ENCODE data around the gene FAM163B.

The FAM163B gene

GRCh38 chr9:133650026-133650425 is 40.8 kb upstream of the FAM163B start:
- no peaks in the 10 kb centered on the region for H3K9me2 ChIP-seq (replicated peaks; ENCODE audit: control insufficient read depth, low read length)
- H3K9me3 ChIP-seq (ENCODE audit: control insufficient read depth, insufficient read depth, low read length): no peaks in the 10 kb centered on the region
- H3K36me3 ChIP-seq (ENCODE audit: control insufficient read depth, low read length): no peaks in the 10 kb centered on the region
- H3K4me3 ChIP-seq (ENCODE audit: low read length): no peak overlapping the region
- no peaks in the 10 kb centered on the region for H3F3A ChIP-seq (ENCODE audit: control insufficient read depth, insufficient read depth)
- no peaks in the 10 kb centered on the region for H4K20me1 ChIP-seq (ENCODE audit: control insufficient read depth, insufficient read depth, low read depth, low read length)
- TF ChIP-seq EZH2phosphoT487 (IDR thresholded peaks at IDR 0.05; ENCODE audit: borderline replicate concordance, low read length): no peak
- no peak for TF ChIP-seq CTCF (IDR thresholded peaks at IDR 0.05; ENCODE audit: low read depth, low read length, poor library complexity, severe bottlenecking)
- H3K4me1 ChIP-seq (ENCODE audit: control insufficient read depth, low read length): no peaks in the 10 kb centered on the region
- no peak overlapping the region for H3K4me2 ChIP-seq (ENCODE audit: low read length)
- H3K27me3 ChIP-seq (ENCODE audit: control insufficient read depth, low read length): peaks cover 8% of the 10 kb centered on the region
- H3K27ac ChIP-seq (ENCODE audit: low read depth, low read length): no peak overlapping the region
- no peaks in the 10 kb centered on the region for H3K79me2 ChIP-seq (ENCODE audit: control insufficient read depth, low read length)

GRCh38 chr9:133649194-133649593 is 40.0 kb upstream of the FAM163B start:
- H3K79me2 ChIP-seq (ENCODE audit: control insufficient read depth, low read length): no peaks in the 10 kb centered on the region
- H3K36me3 ChIP-seq (ENCODE audit: control insufficient read depth, low read length): no peaks in the 10 kb centered on the region
- H3K27me3 ChIP-seq (ENCODE audit: control insufficient read depth, low read length): peaks cover 9% of the 10 kb centered on the region
- H3K27ac ChIP-seq (ENCODE audit: low read depth, low read length): no peak overlapping the region
- H3K4me3 ChIP-seq (ENCODE audit: low read length): no peak overlapping the region
- no peak for TF ChIP-seq CTCF (IDR thresholded peaks at IDR 0.05; ENCODE audit: low read depth, low read length, poor library complexity, severe bottlenecking)
- no peak for TF ChIP-seq EZH2phosphoT487 (IDR thresholded peaks at IDR 0.05; ENCODE audit: borderline replicate concordance, low read length)
- no peaks in the 10 kb centered on the region for H3K4me1 ChIP-seq (ENCODE audit: control insufficient read depth, low read length)
- H3K4me2 ChIP-seq (ENCODE audit: low read length): no peak overlapping the region
- H3K9me2 ChIP-seq (replicated peaks; ENCODE audit: control insufficient read depth, low read length): no peaks in the 10 kb centered on the region
- H3F3A ChIP-seq (ENCODE audit: control insufficient read depth, insufficient read depth): no peaks in the 10 kb centered on the region
- H4K20me1 ChIP-seq (ENCODE audit: control insufficient read depth, insufficient read depth, low read depth, low read length): no peaks in the 10 kb centered on the region
- H3K9me3 ChIP-seq (ENCODE audit: control insufficient read depth, insufficient read depth, low read length): no peaks in the 10 kb centered on the region

- Histone ChIP-seq H3K27ac (ENCODE audit: low read depth, low read length) (no peak overlapping the region), H3K27me3 (ENCODE audit: control insufficient read depth, low read length) (peaks cover 9% of the 10 kb centered on the region; the same call in 1 of the 2 replicates), H3K4me3 (ENCODE audit: low read length) (no peak overlapping the region), H3K9me3 (ENCODE audit: control insufficient read depth, insufficient read depth, low read length) (no peaks in the 10 kb centered on the region), H3K36me3 (ENCODE audit: control insufficient read depth, low read length) (no peaks in the 10 kb centered on the region), H3K4me2 (ENCODE audit: low read length) (no peak overlapping the region), H3K9me2 (replicated peaks; ENCODE audit: control insufficient read depth, low read length) (no peaks in the 10 kb centered on the region), H4K20me1 (ENCODE audit: control insufficient read depth, insufficient read depth, low read depth, low read length) (no peaks in the 10 kb centered on the region), H3K4me1 (ENCODE audit: control insufficient read depth, low read length) (no peaks in the 10 kb centered on the region), H3F3A (ENCODE audit: control insufficient read depth, insufficient read depth) (no peaks in the 10 kb centered on the region), H3K79me2 (ENCODE audit: control insufficient read depth, low read length) (no peaks in the 10 kb centered on the region)
- TF ChIP-seq CTCF (IDR thresholded peaks at IDR 0.05; ENCODE audit: low read depth, low read length, poor library complexity, severe bottlenecking): no peak
- TF ChIP-seq EZH2phosphoT487 (IDR thresholded peaks at IDR 0.05; ENCODE audit: borderline replicate concordance, low read length): no peak
Measured at GRCh38 chr9:133647765-133648469, 38.7 kb upstream of the FAM163B start.

Data from DOHH2 (cell line).